Peyer's patch (tissue), 4 donors: ENCODE results near the gene MMP14.

ENCODE experiments used
- POLR2A ChIP-seq, 2 donors: fragments of 450-650 bp; IDR thresholded peaks; one replicate each; pipeline ENCODE4 v1.5.1; 2017; ENCODE audit warnings: antibody characterized with exemption in 2 of 2, mild to moderate bottlenecking in 2 of 2, moderate library complexity in 2 of 2
- TF ChIP-seq, protein P1 (sequence below), 6 experiments: fragments of 450-650 bp in 4 of 6; fragments of 200-600 bp in 2 of 6; sonication (generic) in 1 of 6; IDR thresholded peaks; one replicate each; pipeline ENCODE4 v1.5.1; 2017 to 2019; ENCODE audit warnings: antibody characterized with exemption in 6 of 6, mild to moderate bottlenecking in 3 of 6, moderate library complexity in 1 of 6

- TF ChIP-seq, protein P1, sequence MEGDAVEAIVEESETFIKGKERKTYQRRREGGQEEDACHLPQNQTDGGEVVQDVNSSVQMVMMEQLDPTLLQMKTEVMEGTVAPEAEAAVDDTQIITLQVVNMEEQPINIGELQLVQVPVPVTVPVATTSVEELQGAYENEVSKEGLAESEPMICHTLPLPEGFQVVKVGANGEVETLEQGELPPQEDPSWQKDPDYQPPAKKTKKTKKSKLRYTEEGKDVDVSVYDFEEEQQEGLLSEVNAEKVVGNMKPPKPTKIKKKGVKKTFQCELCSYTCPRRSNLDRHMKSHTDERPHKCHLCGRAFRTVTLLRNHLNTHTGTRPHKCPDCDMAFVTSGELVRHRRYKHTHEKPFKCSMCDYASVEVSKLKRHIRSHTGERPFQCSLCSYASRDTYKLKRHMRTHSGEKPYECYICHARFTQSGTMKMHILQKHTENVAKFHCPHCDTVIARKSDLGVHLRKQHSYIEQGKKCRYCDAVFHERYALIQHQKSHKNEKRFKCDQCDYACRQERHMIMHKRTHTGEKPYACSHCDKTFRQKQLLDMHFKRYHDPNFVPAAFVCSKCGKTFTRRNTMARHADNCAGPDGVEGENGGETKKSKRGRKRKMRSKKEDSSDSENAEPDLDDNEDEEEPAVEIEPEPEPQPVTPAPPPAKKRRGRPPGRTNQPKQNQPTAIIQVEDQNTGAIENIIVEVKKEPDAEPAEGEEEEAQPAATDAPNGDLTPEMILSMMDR (IDR thresholded peaks at IDR 0.05), result peak in 1 of 6 experiments; percentile 10
- TF ChIP-seq POLR2A (IDR thresholded peaks at IDR 0.05), result peak in 1 of 2 donors; percentile 35
Measured at GRCh38 chr14:22837114-22837749, 847 bp downstream of the MMP14 start.
